ENCODE measurements around the gene CROCC.
"Not testable (repeated sequence)": the region's sequence is repeated elsewhere in the genome, so short reads cannot be mapped to it uniquely, and the experiment has no call there.

DNA sequence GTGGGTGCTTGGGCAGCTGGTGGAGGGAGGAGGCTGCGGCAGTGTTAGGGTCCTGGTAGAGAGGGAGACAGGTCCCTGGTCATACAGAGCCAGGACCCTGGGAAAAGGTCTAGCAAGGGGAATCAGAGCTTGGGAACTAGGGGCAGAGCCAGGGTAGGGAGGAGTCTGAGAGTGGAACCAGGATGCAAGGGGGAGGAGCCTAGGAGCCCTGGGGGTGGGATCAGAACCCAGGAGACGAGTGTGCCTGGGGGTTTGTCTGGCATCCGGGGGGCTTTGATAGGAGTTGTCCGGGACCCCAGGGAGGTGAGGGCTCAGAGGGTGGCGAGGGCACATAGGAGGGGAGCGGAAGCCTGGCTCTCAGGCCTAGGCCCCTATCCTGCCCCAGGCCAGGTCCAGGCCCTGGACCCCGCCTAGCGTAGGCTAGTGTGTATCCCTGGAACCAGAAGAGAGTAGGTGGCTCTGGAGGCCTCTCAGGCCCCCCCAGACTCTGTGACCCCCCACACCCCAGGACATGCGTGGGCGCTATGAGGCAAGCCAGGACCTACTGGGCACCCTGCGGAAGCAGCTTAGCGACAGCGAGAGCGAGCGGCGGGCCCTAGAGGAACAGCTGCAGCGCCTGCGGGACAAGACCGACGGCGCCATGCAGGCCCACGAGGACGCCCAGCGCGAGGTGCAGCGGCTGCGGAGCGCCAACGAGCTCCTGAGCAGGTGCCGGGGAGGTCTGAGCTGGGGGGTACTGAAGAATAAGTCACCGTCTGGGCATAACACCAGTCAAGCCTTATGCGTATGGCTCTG lies 17.9 kb downstream of the CROCC start:
- TF ChIP-seq, protein P1, sequence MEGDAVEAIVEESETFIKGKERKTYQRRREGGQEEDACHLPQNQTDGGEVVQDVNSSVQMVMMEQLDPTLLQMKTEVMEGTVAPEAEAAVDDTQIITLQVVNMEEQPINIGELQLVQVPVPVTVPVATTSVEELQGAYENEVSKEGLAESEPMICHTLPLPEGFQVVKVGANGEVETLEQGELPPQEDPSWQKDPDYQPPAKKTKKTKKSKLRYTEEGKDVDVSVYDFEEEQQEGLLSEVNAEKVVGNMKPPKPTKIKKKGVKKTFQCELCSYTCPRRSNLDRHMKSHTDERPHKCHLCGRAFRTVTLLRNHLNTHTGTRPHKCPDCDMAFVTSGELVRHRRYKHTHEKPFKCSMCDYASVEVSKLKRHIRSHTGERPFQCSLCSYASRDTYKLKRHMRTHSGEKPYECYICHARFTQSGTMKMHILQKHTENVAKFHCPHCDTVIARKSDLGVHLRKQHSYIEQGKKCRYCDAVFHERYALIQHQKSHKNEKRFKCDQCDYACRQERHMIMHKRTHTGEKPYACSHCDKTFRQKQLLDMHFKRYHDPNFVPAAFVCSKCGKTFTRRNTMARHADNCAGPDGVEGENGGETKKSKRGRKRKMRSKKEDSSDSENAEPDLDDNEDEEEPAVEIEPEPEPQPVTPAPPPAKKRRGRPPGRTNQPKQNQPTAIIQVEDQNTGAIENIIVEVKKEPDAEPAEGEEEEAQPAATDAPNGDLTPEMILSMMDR (IDR thresholded peaks at IDR 0.05; ENCODE audit: insufficient read depth, low read length), result not testable (repeated sequence)
- TF ChIP-seq REST (IDR thresholded peaks at IDR 0.05; ENCODE audit: insufficient replicate concordance, low read depth); POLR2AphosphoS5 (IDR thresholded peaks at IDR 0.05; ENCODE audit: low read depth); GABPA (IDR thresholded peaks at IDR 0.05; ENCODE audit: low read depth); SPI1 (IDR thresholded peaks at IDR 0.05; ENCODE audit: borderline replicate concordance, low read depth): not testable (repeated sequence)
